K562 (cell line): ENCODE measurements around the gene STIL.

ENCODE experiments used
- POLR2AphosphoS5 ChIP-seq: IDR thresholded peaks from 2 replicates; pipeline ENCODE4 v1.6.1; 2011; ENCODE audit warnings: mild to moderate bottlenecking, low read depth, low read length, moderate library complexity; ENCODE audit not compliant: control insufficient read depth, insufficient read depth
- TF ChIP-seq, protein P1 (sequence below), 3 experiments: IDR thresholded peaks in 2 of 3; conservative IDR thresholded peaks in 1 of 3; 2 replicates each; pipeline ENCODE4 v1.5.1; 2011 to 2012; ENCODE audit warnings: low read length in 3 of 3, mild to moderate bottlenecking in 3 of 3, control low read depth in 2 of 3, improper control_type of control experiment in 1 of 3, inconsistent platforms in 1 of 3, low read depth in 1 of 3, mixed read lengths in 1 of 3, moderate library complexity in 1 of 3; ENCODE audit not compliant: insufficient read depth in 2 of 3
- TF ChIP-seq, protein P2 (sequence below), 2 experiments: fragments of 450-650 bp in 1 of 2; sonication (generic) in 1 of 2; formaldehyde crosslinking in 1 of 2; IDR thresholded peaks in 1 of 2; conservative IDR thresholded peaks in 1 of 2; 2 replicates each; pipeline versions ENCODE4 v1.6.1 to v1.8.1; 2016 to 2023; ENCODE audit warnings: mild to moderate bottlenecking in 2 of 2, moderate library complexity in 2 of 2, inconsistent platforms in 1 of 2, missing genetic modification reagents in 1 of 2

DNA sequence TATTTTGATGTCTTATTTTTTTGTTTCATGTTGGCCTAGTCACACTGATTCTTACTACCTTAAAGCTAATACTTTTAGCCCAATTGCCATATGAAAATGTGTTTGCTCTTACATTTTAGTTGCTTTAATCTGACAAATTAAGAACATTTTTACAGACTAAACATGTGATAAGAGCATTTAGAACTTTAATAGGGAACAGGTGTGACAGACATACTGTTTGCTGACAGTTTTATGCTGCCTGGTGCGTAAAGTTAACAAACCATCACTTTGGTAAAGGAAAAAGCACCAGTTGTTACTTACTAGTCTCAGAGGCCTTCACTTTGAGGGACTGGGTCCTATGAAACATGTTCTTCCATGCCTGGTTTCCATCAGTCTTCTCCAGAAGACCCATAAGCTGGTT is 34.3 kb upstream of the STIL start:
- TF ChIP-seq, protein P1, sequence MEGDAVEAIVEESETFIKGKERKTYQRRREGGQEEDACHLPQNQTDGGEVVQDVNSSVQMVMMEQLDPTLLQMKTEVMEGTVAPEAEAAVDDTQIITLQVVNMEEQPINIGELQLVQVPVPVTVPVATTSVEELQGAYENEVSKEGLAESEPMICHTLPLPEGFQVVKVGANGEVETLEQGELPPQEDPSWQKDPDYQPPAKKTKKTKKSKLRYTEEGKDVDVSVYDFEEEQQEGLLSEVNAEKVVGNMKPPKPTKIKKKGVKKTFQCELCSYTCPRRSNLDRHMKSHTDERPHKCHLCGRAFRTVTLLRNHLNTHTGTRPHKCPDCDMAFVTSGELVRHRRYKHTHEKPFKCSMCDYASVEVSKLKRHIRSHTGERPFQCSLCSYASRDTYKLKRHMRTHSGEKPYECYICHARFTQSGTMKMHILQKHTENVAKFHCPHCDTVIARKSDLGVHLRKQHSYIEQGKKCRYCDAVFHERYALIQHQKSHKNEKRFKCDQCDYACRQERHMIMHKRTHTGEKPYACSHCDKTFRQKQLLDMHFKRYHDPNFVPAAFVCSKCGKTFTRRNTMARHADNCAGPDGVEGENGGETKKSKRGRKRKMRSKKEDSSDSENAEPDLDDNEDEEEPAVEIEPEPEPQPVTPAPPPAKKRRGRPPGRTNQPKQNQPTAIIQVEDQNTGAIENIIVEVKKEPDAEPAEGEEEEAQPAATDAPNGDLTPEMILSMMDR (IDR thresholded peaks at IDR 0.05 in 2 of 3, conservative IDR thresholded peaks at IDR 0.05 in 1 of 3; ENCODE audit: insufficient read depth in 2 of 3, low read depth in 1 of 3, low read length in 3 of 3): no peak
- TF ChIP-seq, protein P2, sequence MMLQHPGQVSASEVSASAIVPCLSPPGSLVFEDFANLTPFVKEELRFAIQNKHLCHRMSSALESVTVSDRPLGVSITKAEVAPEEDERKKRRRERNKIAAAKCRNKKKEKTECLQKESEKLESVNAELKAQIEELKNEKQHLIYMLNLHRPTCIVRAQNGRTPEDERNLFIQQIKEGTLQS (IDR thresholded peaks at IDR 0.05): no peak
- TF ChIP-seq, protein P2 (CRISPR knock-in tag; conservative IDR thresholded peaks at IDR 0.05): no peak
- no peak for TF ChIP-seq POLR2AphosphoS5
